GM12801 (cell line): ENCODE results near the gene PYDC1.

Experiments
- TF ChIP-seq, protein P1 (sequence below): IDR thresholded peaks from one replicate; pipeline ENCODE4 v1.5.1; 2011; ENCODE audit warnings: control low read depth; ENCODE audit not compliant: insufficient read length; ENCODE audit errors: extremely low read depth

PYDC1 gene

DNA sequence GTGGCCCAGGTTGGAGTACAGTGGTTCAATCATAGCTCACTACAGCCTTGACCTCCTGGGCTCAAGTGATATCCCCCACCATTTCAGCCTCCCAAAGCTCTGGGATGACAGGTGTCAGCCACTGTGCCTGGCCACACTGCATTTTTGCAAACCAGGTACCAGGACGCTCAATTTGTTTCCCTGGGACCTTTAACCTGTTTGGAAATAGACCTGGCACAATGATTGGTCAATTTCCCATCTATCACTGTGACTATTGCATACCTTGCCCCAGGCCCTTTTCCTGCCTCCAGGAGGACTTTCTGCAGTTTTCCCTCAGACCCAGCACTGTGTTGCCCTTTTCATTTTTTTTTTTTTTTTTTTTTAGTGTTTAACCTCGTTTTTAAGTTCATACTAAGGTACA, 48.1 kb downstream of the PYDC1 start:
- TF ChIP-seq, protein P1, sequence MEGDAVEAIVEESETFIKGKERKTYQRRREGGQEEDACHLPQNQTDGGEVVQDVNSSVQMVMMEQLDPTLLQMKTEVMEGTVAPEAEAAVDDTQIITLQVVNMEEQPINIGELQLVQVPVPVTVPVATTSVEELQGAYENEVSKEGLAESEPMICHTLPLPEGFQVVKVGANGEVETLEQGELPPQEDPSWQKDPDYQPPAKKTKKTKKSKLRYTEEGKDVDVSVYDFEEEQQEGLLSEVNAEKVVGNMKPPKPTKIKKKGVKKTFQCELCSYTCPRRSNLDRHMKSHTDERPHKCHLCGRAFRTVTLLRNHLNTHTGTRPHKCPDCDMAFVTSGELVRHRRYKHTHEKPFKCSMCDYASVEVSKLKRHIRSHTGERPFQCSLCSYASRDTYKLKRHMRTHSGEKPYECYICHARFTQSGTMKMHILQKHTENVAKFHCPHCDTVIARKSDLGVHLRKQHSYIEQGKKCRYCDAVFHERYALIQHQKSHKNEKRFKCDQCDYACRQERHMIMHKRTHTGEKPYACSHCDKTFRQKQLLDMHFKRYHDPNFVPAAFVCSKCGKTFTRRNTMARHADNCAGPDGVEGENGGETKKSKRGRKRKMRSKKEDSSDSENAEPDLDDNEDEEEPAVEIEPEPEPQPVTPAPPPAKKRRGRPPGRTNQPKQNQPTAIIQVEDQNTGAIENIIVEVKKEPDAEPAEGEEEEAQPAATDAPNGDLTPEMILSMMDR = no peak

DNA sequence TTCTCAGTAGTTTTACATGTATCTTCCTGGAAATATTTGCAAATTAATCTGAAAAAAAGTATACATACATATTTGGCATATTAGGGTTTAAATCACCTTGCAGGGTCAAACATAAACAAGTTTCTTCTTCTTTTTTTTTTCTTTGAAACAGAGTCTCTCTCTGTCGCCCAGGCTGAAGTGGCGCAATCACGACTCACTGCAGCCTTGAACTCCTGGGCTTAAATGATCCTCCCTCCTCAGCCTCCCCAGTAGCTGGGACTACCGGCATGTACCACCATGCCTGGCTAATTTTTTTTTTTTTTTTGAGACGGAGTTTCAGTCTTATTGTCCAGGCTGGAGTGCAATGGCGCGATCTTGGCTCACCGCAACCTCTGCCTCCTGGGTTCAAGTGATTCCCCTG, 49.6 kb downstream of the PYDC1 start:
- TF ChIP-seq, protein P1 = no peak
